Upper lobe of left lung (tissue), 4 donors: Measurements from ENCODE around the gene PHOX2A.

Experiments
- EP300 ChIP-seq, 4 donors: sonication (generic); formaldehyde crosslinking; IDR thresholded peaks; one replicate each; pipeline ENCODE4 v1.5.1; 2017; ENCODE audit warnings: antibody characterized with exemption in 4 of 4, control low read depth in 2 of 4
- POLR2A ChIP-seq, 4 donors: fragments of 450-650 bp; IDR thresholded peaks; one replicate each; pipeline ENCODE4 v1.5.1; 2016 to 2017; ENCODE audit warnings: antibody characterized with exemption in 4 of 4, mild to moderate bottlenecking in 2 of 4
- POLR2AphosphoS5 ChIP-seq, 2 donors: sonication (generic); formaldehyde crosslinking; IDR thresholded peaks; one replicate each; pipeline ENCODE4 v1.5.1; 2017; ENCODE audit warnings: antibody characterized with exemption in 2 of 2
- TF ChIP-seq, protein P1 (sequence below), 6 experiments: fragments of 450-650 bp in 4 of 6; fragments of 200-600 bp in 2 of 6; sonication (generic) in 2 of 6; IDR thresholded peaks; one replicate each; pipeline ENCODE4 v1.5.1; 2016 to 2019; ENCODE audit warnings: antibody characterized with exemption in 6 of 6

- TF ChIP-seq, protein P1, sequence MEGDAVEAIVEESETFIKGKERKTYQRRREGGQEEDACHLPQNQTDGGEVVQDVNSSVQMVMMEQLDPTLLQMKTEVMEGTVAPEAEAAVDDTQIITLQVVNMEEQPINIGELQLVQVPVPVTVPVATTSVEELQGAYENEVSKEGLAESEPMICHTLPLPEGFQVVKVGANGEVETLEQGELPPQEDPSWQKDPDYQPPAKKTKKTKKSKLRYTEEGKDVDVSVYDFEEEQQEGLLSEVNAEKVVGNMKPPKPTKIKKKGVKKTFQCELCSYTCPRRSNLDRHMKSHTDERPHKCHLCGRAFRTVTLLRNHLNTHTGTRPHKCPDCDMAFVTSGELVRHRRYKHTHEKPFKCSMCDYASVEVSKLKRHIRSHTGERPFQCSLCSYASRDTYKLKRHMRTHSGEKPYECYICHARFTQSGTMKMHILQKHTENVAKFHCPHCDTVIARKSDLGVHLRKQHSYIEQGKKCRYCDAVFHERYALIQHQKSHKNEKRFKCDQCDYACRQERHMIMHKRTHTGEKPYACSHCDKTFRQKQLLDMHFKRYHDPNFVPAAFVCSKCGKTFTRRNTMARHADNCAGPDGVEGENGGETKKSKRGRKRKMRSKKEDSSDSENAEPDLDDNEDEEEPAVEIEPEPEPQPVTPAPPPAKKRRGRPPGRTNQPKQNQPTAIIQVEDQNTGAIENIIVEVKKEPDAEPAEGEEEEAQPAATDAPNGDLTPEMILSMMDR (IDR thresholded peaks at IDR 0.05) = no peak
- no peak for TF ChIP-seq POLR2AphosphoS5 (IDR thresholded peaks at IDR 0.05)
- no peak for TF ChIP-seq EP300 (IDR thresholded peaks at IDR 0.05)
- TF ChIP-seq POLR2A (IDR thresholded peaks at IDR 0.05) = no peak
Measured at GRCh38 chr11:72265951-72266350, 22.0 kb upstream of the PHOX2A start.
